Measurements from ENCODE around the gene PIEZO1. TPM values are rescaled to one million over a fixed set of nuclear protein-coding genes. Genes with fewer than 3 reads are reported as not detected.

Gene PIEZO1
- total and polyA plus RNA-seq, 10 of the 15 experiments (the other 5 are each of a cell fraction or from before 2014, with no cell fraction given) = 1.3 to 169 (median 33.4) TPM

GRCh38 chr16:88826070-88826840, 41.2 kb upstream of the PIEZO1 start (continued):
- TF ChIP-seq ZNF687 (IDR thresholded peaks at IDR 0.05) (no peak), ATF2 (IDR thresholded peaks at IDR 0.05; ENCODE audit: low read length) (no peak), GATAD2B (conservative IDR thresholded peaks at IDR 0.05; ENCODE audit: low read depth) (no peak), PKNOX1 (IDR thresholded peaks at IDR 0.05) (no peak), MLLT1 (IDR thresholded peaks at IDR 0.05) (no peak), PAX8 (IDR thresholded peaks at IDR 0.05) (no peak), TCF7 (IDR thresholded peaks at IDR 0.05; ENCODE audit: borderline replicate concordance) (no peak), EZH2 (IDR thresholded peaks at IDR 0.05; ENCODE audit: borderline replicate concordance, control insufficient read depth, low read depth, low read length) (no peak)

Data from GM12878 (cell line).